A549 treated with Hydrocortisone at 1 μM for 4 hours (cell line): Measurements from ENCODE around the gene KDM3A. TPM values are rescaled to one million over a fixed set of nuclear protein-coding genes. Genes with fewer than 3 reads are reported as not detected.

ENCODE experiments used
- total RNA-seq: library from RNA; stranded (reverse); fragments of 200-300 nt; extraction: Qiagen RNA extraction; gene quantifications from 5 replicates; pipeline ENCODE4 v1.2.3, GENCODE V29; 2022

The KDM3A gene
- total RNA-seq: 15.5 to 30.4 TPM (median 22.5 TPM) in 5 replicates

GRCh38 chr2:86440631-86441391, at the start of gene KDM3A:
Gene KDM3A (plus strand): TSS chr2:86441371. CDS start chr2:86442048, 677 bp downstream.

Other genes starting within 250 kb of the KDM3A start
- 103 to 124 TPM (median 107 TPM) in 5 replicates for gene IMMT, start 245.9 kb upstream of the KDM3A start, total RNA-seq
- 71.9 to 96.3 TPM (median 73.8 TPM) in 5 replicates for gene MRPL35, start 241.9 kb upstream of the KDM3A start, total RNA-seq
- 0.88 to 1.2 TPM (median 1.1 TPM) in 5 replicates for gene REEP1, start 103.7 kb upstream of the KDM3A start, total RNA-seq
- gene CHMP3, start 122.1 kb downstream of the KDM3A start, total RNA-seq: 116 to 149 TPM (median 121 TPM) in 5 replicates
- 54.4 to 72.8 TPM (median 62.7 TPM) in 5 replicates for gene RNF103, start 182.5 kb downstream of the KDM3A start, total RNA-seq